DOHH2 (cell line): ENCODE measurements around the gene FBXO10.

ENCODE experiments used
- H3F3A ChIP-seq: fragments of 200-600 bp; sonication (generic), shearing (Covaris generic); 2 replicates; pipeline ENCODE4 v1.6.0; 2016; ENCODE audit warnings: antibody characterized with exemption, mild to moderate bottlenecking; ENCODE audit not compliant: control insufficient read depth, insufficient read depth
- H3K27ac ChIP-seq: fragments of 200-600 bp; sonication (generic); 2 replicates; pipeline ENCODE4 v1.5.1; 2014; ENCODE audit warnings: low read depth, mild to moderate bottlenecking, low read length, moderate library complexity
- H3K27me3 ChIP-seq: fragments of 200-600 bp; sonication (generic); 2 replicates; pipeline ENCODE4 v1.6.1; 2014; ENCODE audit warnings: mild to moderate bottlenecking, low read length, mixed read lengths; ENCODE audit not compliant: control insufficient read depth
- H3K36me3 ChIP-seq: fragments of 200-600 bp; sonication (generic); 2 replicates; pipeline ENCODE4 v1.6.1; 2014; ENCODE audit warnings: mild to moderate bottlenecking, low read length, moderate library complexity, mixed read lengths; ENCODE audit not compliant: control insufficient read depth
- H3K4me1 ChIP-seq: fragments of 200-600 bp; sonication (generic); 2 replicates; pipeline ENCODE4 v1.6.1; 2014; ENCODE audit warnings: mild to moderate bottlenecking, low read length, mixed read lengths; ENCODE audit not compliant: control insufficient read depth
- H3K4me2 ChIP-seq: fragments of 200-600 bp; sonication (generic); 2 replicates; pipeline ENCODE4 v1.6.0; 2014; ENCODE audit warnings: mild to moderate bottlenecking, low read length, moderate library complexity
- H3K4me3 ChIP-seq: fragments of 200-600 bp; sonication (generic); 2 replicates; pipeline ENCODE4 v1.5.1; 2014; ENCODE audit warnings: mild to moderate bottlenecking, low read length, mixed read lengths
- H3K79me2 ChIP-seq: fragments of 200-600 bp; sonication (generic); 2 replicates; pipeline ENCODE4 v1.6.1; 2014; ENCODE audit warnings: mild to moderate bottlenecking, low read length, mixed read lengths; ENCODE audit not compliant: control insufficient read depth
- H3K9me2 ChIP-seq: fragments of 200-600 bp; sonication (generic); replicated peaks from 2 replicates; pipeline ENCODE4 v1.6.1; 2014; ENCODE audit warnings: mild to moderate bottlenecking, low read length, mixed read lengths; ENCODE audit not compliant: control insufficient read depth
- H3K9me3 ChIP-seq: fragments of 200-600 bp; sonication (generic); 2 replicates; pipeline ENCODE4 v1.6.1; 2014; ENCODE audit warnings: antibody characterized with exemption, low read length, mixed read lengths; ENCODE audit not compliant: control insufficient read depth, insufficient read depth
- H4K20me1 ChIP-seq: fragments of 200-600 bp; sonication (generic); 2 replicates; pipeline ENCODE4 v1.6.0; 2014; ENCODE audit warnings: low read depth, mild to moderate bottlenecking, antibody characterized with exemption, low read length, moderate library complexity; ENCODE audit not compliant: control insufficient read depth, insufficient read depth
- EZH2phosphoT487 ChIP-seq: fragments of 200-600 bp; sonication (generic); IDR thresholded peaks from 2 replicates; pipeline ENCODE4 v1.6.1; 2017; ENCODE audit warnings: borderline replicate concordance, mild to moderate bottlenecking, antibody characterized with exemption, low read length, moderate library complexity, mixed read lengths
- TF ChIP-seq, protein P1 (sequence below): fragments of 200-600 bp; sonication (generic); IDR thresholded peaks from one replicate; pipeline ENCODE4 v1.5.1; 2014; ENCODE audit warnings: antibody characterized with exemption, mild to moderate bottlenecking, low read depth, low read length; ENCODE audit not compliant: poor library complexity, severe bottlenecking

FBXO10 gene

GRCh38 chr9:37554318-37554717 is 21.9 kb downstream of the FBXO10 start:
- Histone ChIP-seq H3K79me2 (no peaks in the 10 kb centered on the region), H3F3A (no peaks in the 10 kb centered on the region), H3K4me3 (no peak overlapping the region), H3K36me3 (no peaks in the 10 kb centered on the region), H3K27ac (no peak overlapping the region), H3K4me2 (no peak overlapping the region), H3K9me2 (no peaks in the 10 kb centered on the region), H3K9me3 (no peaks in the 10 kb centered on the region), H3K4me1 (no peaks in the 10 kb centered on the region), H3K27me3 (no peaks in the 10 kb centered on the region), H4K20me1 (no peaks in the 10 kb centered on the region)
- TF ChIP-seq EZH2phosphoT487, result no peak
- TF ChIP-seq, protein P1, sequence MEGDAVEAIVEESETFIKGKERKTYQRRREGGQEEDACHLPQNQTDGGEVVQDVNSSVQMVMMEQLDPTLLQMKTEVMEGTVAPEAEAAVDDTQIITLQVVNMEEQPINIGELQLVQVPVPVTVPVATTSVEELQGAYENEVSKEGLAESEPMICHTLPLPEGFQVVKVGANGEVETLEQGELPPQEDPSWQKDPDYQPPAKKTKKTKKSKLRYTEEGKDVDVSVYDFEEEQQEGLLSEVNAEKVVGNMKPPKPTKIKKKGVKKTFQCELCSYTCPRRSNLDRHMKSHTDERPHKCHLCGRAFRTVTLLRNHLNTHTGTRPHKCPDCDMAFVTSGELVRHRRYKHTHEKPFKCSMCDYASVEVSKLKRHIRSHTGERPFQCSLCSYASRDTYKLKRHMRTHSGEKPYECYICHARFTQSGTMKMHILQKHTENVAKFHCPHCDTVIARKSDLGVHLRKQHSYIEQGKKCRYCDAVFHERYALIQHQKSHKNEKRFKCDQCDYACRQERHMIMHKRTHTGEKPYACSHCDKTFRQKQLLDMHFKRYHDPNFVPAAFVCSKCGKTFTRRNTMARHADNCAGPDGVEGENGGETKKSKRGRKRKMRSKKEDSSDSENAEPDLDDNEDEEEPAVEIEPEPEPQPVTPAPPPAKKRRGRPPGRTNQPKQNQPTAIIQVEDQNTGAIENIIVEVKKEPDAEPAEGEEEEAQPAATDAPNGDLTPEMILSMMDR, result no peak

DNA sequence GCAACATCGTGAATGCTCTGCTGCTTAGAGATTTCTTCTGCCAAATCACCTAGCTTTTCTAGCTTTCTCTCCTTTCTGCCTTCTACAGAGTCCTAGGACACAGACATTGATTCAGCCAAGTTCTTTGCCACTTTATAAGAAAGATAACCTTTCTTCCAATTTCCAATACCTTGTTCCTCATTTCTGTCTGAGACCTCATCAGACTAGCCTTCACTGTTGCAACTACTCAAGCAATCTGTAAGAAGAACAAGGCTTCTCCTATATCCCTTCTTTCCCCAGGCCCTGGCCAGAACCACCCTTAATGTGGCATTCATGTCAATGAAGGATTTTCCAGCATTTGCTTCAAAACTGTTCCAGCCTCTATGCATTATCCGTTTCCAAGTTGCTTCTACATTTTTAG is 24.3 kb downstream of the FBXO10 start:
- Histone ChIP-seq H3K27ac (no peak overlapping the region), H3K9me3 (no peaks in the 10 kb centered on the region), H3K79me2 (no peaks in the 10 kb centered on the region), H3K4me3 (no peak overlapping the region), H3K36me3 (no peaks in the 10 kb centered on the region), H3K4me2 (no peak overlapping the region), H3F3A (no peaks in the 10 kb centered on the region), H3K9me2 (no peaks in the 10 kb centered on the region), H3K4me1 (peaks cover 8% of the 10 kb centered on the region), H4K20me1 (no peaks in the 10 kb centered on the region), H3K27me3 (no peaks in the 10 kb centered on the region)
- TF ChIP-seq, protein P1, result no peak
- no peak for TF ChIP-seq EZH2phosphoT487

- H3K79me2 ChIP-seq, result no peaks in the 10 kb centered on the region
- no peak overlapping the region for H3K4me3 ChIP-seq
- no peak for TF ChIP-seq EZH2phosphoT487
- TF ChIP-seq, protein P1, result no peak
Measured at GRCh38 chr9:37551468-37551867, 24.7 kb downstream of the FBXO10 start.

GRCh38 chr9:37550781-37551180 is 25.4 kb downstream of the FBXO10 start:
- no peaks in the 10 kb centered on the region for H3K36me3 ChIP-seq
- TF ChIP-seq, protein P1, result no peak
- no peak for TF ChIP-seq EZH2phosphoT487
- H4K20me1 ChIP-seq, result no peaks in the 10 kb centered on the region
- no peak overlapping the region for H3K4me2 ChIP-seq
- no peak overlapping the region for H3K4me3 ChIP-seq
- no peak overlapping the region for H3K27ac ChIP-seq
- no peaks in the 10 kb centered on the region for H3K9me2 ChIP-seq
- no peaks in the 10 kb centered on the region for H3F3A ChIP-seq
- H3K9me3 ChIP-seq, result no peaks in the 10 kb centered on the region
- H3K27me3 ChIP-seq, result no peaks in the 10 kb centered on the region
- no peaks in the 10 kb centered on the region for H3K79me2 ChIP-seq
- peaks cover 8% of the 10 kb centered on the region for H3K4me1 ChIP-seq

More at GRCh38 chr9:37551468-37551867, 24.7 kb downstream of the FBXO10 start:
- H4K20me1 ChIP-seq, result no peaks in the 10 kb centered on the region
- H3K4me1 ChIP-seq, result peaks cover 8% of the 10 kb centered on the region
- H3K9me2 ChIP-seq, result no peaks in the 10 kb centered on the region
- no peaks in the 10 kb centered on the region for H3K27me3 ChIP-seq
- H3K36me3 ChIP-seq, result no peaks in the 10 kb centered on the region
- no peak overlapping the region for H3K4me2 ChIP-seq
- H3K27ac ChIP-seq, result no peak overlapping the region
- no peaks in the 10 kb centered on the region for H3F3A ChIP-seq
- H3K9me3 ChIP-seq, result no peaks in the 10 kb centered on the region
